GM12864 (cell line): Measurements from ENCODE around the gene NTMT1.

Experiments
- DNase-seq: peaks from one replicate; pipeline ENCODE4 v3.0.0-alpha.2; 2011; ENCODE audit warnings: low read depth
- H3K4me3 ChIP-seq: 2 replicates; pipeline ENCODE4 v1.5.1; 2011; ENCODE audit warnings: mild to moderate bottlenecking, low read depth, low read length, control low read depth
- CTCF ChIP-seq: IDR thresholded peaks from 2 replicates; pipeline ENCODE4 v1.5.1; 2011; ENCODE audit warnings: low read depth, mild to moderate bottlenecking, moderate library complexity, low read length, control low read depth, inconsistent platforms; ENCODE audit errors: missing control alignments

NTMT1 gene

DNA sequence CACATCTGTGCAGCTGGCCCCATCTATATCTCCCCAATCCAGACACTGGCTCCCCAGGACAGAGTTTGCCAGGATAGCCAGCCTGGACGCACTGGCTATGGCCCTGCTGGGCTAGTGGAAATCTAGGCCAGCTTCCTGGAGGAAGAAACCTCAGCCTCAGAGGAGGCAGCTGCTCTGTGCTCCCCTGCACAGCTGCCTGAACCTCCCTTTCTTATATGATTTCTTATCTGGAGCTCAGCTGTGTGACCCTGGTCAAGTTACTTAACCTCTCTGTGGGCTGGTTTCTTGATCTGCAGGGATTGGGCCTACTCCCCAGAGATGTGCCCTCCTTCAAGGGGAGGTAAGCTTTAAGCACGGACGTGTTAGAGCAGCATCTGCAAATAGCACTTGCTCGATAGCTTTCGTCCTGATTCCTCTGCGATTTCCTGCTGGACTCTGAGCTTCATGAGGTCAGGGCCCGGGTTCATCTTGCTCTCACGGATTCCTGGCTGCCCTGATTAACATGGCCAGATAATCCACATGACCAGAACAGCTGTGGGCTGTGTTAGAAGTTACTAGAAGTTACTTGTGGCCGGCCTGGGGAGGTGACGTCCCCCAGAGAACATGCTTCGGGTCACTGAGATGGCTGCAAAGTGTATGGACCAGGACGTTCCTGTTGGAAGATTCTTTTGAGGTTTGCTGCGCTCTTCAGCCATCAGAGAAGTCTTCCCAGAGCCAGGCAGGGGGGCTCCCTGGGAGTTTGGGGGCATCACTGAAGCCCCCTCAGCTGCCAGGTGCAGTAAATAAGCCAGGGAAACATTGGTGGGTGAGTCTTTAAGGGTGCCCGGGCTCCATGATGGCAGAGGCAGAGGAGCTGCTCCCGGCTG, 19.6 kb upstream of the NTMT1 start:
- no peak for TF ChIP-seq CTCF
- DNase-seq: no peak
- H3K4me3 ChIP-seq: no peak overlapping the region

GRCh38 chr9:129607027-129607387, 19.0 kb upstream of the NTMT1 start:
- H3K4me3 ChIP-seq: no peak overlapping the region
- DNase-seq: no peak
- no peak for TF ChIP-seq CTCF

- TF ChIP-seq CTCF: no peak
- DNase-seq: no peak
- H3K4me3 ChIP-seq: no peak overlapping the region
These were observed 17.1 kb upstream of the NTMT1 start for GRCh38 chr9:129608561-129609481.

GRCh38 chr9:129609486-129610212, 16.3 kb upstream of the NTMT1 start:
- DNase-seq: no peak
- no peak overlapping the region; the same call in 1 of the 2 replicates for H3K4me3 ChIP-seq
- TF ChIP-seq CTCF: no peak

DNA sequence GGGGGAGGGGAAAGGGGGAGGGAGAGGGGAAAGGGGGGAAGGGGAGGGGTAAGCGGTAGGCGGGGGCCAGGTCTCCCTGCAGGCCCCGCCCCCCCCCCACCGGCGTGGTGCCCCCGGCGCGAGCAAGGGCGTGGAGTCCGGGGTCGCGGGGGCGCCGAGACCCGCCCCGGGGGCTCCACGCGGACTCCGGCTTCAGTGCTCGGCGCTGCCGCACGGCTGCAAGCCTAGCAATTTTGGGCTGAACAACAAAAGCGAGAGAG, 15.8 kb upstream of the NTMT1 start:
- peak overlapping the region; percentile 52 for H3K4me3 ChIP-seq
- no peak for DNase-seq
- TF ChIP-seq CTCF: no peak

GRCh38 chr9:129610473-129611306, 15.3 kb upstream of the NTMT1 start:
- no peak for DNase-seq
- peak overlapping the region; percentile 52 for H3K4me3 ChIP-seq
- peak; percentile 84 for TF ChIP-seq CTCF
